NCI-H187 treated with DMSO at 0.1 percent for 48 hours (cell line): ENCODE data around the gene LRRC36.
"Not testable (repeated sequence)": the region's sequence is repeated elsewhere in the genome, so short reads cannot be mapped to it uniquely, and the experiment has no call there.

Source experiments
- DNase-seq: peaks from one replicate; lab custom pipeline; 2025; lab: John Stamatoyannopoulos, UW

Gene LRRC36

DNA sequence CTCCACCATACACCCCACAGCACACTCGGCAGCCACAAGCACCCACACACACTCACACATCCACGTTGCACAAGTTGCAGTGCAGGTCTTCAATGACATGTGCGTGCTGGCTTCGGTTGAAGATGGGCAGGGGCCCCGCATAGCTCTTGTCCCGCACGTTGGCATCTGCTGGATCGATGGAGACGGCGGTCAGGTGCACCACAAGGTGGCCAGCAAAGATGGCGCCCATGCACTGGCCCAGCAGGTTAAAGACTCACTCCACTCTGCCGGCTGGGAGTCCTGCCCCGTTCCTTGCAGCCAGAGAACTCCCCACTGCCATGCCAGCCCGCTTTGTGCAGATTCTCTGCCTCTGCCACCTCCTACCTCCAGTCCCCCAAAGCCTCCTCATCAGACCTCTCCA lies 74.3 kb downstream of the LRRC36 start:
- no peak for DNase-seq

DNA sequence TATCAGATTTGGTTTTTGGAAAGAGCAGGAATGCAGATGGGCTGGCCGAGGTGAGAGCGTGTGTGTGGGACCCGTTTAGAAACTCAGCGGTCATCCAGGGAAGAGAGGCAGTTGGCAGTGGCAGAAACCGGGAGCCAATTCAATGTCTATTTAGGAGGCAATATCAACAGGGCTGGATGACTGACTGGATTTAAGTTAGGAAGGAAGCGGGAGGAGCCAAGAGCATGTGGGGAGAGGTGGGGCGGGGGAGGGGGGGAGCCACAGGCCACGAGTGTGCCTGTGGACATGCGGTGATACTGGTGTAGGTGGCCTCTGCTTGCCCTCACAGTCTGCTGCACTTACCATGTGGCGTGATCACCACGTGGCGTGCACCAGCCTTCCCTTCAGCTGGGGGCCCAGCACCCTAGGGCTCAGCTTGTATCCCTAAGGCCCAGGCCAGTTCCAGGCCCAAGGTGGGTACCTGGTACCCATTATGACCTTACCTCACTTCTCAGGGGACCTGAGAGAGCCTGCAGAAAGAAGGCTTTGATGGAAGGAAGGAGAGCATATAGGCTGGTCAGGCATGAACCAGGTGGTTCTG lies 77.5 kb downstream of the LRRC36 start:
- DNase-seq, result no peak

DNA sequence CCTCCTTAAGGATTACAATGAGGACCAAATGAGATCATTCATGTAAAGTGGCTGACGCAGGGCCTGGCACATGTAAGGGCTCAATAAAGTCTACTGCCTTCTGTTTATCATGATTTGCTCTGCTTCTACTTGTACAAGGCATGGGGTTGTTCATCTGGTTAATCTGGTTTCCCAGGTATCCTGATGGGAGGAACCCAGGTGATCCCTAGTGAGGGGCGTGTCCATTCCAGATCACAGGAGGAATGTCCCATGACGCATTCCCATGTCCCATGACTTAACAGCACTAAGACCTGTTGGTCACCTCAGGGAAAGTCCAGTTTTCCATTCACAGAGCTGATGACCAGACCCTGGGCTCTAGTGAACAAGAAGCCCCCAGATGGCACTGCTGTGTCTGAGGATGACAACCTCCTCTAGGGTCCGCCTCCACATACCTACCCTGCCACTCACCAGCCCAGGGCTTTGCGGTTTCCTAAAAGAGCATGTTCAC lies 78.2 kb downstream of the LRRC36 start:
- no peak for DNase-seq

DNA sequence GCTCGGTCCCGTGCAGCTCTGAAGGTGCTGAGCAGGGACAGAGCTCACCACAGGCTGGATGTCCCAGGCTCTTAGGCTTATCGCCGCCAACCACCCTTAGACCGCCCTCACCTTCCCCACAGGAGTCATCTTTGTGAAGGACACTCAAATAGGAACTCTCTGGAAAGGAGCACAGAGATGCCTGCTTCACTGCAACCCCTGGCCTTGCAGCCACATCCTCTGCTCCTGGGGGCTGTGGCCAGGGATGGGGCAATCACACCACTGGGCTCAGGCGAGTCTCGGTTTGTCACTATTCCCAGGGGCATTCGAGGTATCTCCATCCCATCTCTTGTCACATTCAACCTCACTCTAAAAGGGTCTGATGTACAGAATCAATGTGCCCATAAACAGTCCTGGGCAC lies 78.7 kb downstream of the LRRC36 start:
- no peak for DNase-seq

DNA sequence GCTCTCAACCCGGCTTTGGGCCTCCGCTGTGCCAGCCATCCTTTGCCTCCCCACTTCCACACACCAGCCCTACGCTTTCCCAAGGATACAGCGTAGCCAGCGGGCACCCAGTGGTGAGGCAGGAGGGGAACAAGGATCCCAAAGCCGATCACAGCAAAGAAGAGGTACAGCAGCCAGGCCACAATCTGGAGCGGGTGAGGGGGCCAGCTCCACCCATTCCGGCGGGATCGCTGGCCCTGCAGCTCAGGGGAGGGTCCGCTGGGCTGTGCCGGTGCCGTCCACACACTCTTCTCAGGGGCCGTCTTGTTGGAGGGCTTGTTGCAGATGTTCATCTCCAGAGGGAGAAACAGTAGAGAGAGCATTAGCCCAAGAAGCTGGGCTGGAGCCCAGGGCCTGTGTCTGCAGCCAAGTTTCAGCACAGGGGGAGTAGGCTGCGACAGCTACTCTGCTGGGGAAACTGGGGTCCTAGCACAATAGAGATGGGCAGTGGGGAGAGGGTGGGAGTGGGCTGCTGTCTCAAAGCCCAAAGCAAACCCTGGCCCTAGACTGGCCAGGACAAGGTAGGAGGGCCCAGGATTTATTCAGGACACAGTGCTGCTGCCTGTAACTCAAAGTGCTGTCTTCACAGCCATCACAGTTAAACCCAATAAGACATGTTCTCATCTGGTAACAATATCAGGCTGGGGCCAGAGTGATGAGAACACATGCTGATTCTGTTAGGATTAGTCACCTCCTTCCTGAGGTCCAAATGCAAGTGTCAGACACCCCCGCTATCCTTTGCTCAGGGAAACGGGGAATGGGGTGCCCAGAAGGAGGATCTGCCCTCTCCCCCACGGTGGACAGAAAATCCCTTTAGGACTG lies 79.7 kb downstream of the LRRC36 start:
- no peak for DNase-seq

DNA sequence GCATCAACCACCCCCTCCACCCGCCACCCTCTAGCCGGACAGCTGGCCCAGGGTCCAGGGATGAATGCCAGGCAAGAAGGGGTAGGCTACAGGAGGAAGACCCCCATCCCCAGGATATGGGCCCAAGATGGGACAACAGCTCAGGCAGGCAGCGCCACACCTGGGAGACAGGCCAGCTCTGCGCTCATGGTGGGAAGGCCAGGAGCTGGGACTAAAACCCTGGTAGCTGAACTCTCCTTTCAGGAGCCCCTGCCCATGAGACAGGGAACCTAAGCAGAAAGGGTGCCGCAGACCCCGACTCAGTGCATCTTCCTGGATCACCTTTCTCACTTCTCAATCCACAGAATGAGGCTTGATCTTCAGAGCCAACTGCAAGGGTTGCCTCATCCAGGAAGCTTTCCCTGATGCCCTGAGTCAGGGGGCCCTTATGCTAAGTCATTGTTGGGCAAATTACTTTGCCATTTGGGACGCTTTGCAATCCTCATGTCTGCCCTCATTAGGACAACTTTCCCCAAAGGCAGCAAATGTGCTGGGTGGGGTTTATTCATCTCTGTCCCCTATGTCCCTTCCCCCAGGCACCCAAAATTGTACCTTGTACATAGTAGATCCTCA lies 80.7 kb downstream of the LRRC36 start:
- DNase-seq, result no peak

DNA sequence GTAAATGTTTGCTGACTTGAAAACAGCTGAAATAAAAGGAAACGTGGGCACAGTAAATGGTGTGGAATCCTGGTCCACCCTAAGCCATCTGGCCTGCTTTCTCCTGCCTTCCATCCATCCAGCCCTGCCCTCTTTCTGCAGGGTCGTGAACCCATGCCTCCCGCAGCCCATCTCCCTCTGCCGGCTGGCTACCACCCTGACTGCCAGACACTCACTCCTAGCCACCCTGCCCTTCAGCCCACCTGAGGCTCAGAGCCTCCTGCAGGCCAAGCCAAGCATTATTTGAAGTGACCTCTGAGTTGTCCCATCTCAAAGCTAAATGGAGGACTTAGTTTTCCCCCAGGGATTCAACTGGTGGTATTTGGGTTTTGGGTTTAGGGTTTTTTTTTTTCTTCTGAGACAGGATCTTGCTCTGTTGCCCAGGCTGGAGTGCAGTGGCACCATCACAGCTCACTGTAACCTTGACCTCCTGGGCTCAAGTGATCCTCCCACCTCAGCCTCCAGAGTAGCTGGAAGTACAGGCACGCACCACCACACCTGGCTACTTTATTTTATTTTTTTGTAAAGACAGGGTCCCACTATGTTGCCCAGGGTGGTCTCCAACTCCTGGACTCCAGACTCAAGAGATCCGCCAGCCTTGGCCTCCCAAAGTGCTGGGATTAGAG lies 81.3 kb downstream of the LRRC36 start:
- no peak for DNase-seq

DNA sequence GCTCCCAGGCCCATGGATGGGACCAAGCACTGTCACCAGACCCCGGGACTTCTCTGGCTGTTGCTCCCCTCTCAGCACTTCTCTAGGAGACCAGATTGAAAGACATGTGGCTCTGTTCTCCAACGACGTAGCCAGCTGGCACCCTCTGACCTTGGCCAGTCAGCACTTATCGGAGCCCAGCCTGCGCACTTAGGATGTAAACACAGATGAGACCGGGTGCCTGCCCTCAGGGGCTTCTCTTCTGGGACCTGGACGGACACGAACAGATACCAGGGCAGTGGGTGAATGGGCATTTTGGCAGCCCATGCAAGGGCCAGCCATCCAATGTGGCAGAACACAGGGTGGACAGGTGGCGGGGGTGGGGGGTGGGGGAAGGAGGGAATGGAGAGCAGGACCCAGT lies 83.0 kb downstream of the LRRC36 start:
- DNase-seq, result no peak

DNA sequence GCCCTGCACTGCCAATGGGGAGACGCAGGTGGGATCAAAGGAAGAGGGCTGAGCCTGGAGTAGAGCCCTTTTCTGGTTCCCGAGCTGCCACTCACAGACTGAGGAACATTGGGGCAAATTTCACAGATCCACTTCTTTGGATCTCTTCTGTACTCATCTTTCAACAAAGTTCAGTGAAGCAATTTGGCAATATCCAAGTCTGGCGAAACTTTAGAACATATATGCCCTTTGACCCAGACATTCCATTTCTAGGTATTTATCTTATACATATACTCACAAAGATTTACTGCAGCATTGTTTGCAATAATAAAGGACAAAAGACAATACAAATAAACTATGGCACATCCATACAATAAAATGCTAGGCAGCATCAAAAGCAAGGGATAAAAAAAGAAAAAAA lies 84.7 kb downstream of the LRRC36 start:
- no peak for DNase-seq

DNA sequence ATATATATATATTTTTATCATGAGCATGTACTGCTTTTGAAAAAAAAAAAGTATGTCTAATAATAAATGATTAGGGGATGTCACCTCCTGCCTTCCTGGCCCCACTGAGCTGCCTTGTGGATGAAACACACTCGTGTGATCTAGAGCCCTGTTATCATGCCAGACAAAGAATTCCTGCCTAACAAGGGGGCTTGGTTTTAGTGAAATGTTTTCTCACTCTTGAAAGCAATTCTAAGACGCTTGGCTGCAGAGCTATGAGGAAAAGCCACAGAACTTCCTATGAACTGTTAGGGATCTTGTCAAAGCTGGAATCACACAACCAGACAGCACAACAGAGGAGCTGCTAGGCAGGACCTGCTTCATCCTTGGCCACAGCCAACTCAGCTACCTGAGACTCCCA lies 85.7 kb downstream of the LRRC36 start:
- DNase-seq, result no peak

DNA sequence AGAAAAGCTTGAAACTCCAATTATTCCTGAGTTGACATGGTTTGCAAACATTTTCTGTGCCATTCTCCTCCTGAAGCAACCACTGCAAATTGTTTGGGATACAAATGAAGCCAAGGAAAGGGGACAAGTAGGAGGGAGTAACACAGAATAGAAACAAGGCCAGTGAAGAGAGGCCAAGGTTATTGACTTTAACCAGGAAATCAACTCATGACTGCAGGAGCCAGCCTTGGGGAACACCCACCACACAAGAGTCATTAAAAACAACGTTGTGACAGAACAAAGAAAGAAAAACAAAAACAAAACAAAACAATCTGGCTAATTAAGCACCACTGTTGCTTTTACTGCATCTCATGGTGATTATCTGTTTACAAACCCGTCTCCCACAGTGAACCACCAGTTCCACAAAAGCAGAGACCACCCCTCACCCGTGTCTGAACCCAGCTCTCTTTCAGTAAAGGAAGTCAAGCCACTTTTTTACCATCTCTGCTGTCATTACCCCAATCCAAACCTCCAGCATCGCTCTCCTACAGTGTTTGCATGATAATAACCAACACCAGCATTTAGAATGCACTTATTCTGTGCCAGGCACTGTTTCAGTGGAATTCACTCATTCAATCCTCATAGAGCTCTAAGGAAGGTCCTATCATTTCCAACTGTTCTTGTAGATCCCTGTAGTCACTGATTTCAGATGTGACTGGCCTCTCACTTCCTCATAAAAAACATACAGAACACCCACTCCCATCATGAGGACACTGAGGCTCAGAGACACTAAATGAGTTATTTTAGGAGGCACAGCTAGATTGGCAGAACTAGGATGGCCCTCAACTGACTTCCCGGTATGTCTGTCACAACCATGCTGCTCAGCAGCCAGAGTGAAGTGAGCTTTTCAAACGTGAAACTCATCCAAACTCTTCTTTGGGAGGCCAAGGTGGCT lies 87.6 kb downstream of the LRRC36 start:
- no peak for DNase-seq

DNA sequence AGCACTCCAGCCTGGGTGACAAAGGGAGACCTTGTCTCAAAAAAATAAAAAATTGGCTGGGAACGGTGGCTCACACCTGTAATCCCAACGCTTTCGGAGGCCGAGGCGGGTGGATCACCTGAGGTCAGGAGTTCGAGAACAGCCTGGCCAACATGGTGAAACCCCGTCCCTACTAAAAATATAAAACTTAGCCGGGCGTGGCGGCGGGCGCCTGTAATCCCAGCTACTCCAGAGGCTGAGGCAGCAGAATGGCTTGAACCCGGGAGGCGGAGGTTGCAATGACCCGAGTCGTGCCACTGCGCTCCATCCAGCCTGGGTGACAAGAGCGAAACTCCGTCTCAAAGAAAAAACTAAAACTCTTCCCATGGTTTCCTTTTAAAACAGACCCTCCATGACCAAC lies 88.8 kb downstream of the LRRC36 start:
- not testable (repeated sequence) for DNase-seq

DNA sequence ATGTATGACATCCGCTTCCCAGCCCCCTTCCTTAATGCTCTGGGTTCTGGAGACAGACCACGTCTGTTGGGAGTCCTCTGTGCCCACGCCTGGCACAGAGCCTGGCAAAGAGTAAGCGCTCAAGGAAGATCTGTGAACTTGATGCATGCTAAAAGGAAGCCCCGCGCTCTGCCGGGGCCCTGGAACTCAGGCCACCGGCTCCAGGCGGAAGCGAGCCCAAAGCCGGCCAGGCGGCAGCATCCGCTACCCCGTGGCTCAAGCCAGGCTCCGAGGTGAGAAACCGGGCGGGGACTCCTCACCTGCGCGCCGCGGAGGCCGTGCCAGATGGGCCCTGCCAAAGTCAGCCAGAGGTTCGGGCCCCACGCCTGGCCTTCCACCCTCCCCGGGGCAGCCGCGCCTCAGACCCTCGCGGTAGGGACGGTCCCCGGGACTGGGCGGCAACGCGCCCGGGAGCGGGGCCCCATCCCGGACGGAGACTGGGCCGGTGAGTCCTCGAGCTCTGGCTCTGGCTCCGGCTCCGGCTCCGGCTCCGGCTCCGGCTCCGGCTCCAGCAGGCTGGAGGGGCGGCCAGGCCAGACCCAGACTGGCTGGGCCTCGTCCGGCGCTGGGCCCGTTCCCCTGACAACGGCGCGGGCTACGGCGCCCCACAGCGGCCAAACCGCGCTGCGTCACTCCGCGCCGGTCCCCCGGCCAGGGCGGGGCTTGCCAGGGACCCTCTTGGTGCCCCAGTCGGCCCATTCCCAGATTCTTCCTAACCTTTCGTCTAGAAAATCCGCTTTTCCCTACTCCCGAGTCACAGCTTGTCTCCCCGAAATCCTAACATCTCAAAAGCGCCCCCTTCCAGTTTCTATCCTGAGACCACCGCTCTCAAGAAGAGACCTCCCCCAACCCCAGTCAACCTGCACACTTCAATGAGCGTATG lies 89.5 kb downstream of the LRRC36 start, which contains the start of gene ZDHHC1:
Gene ZDHHC1, minus strand, starts transcription at position 606 of the 922 bp plus-strand sequence. CDS start 8,702 bp downstream, outside the sequence.
- DNase-seq, result no peak

DNA sequence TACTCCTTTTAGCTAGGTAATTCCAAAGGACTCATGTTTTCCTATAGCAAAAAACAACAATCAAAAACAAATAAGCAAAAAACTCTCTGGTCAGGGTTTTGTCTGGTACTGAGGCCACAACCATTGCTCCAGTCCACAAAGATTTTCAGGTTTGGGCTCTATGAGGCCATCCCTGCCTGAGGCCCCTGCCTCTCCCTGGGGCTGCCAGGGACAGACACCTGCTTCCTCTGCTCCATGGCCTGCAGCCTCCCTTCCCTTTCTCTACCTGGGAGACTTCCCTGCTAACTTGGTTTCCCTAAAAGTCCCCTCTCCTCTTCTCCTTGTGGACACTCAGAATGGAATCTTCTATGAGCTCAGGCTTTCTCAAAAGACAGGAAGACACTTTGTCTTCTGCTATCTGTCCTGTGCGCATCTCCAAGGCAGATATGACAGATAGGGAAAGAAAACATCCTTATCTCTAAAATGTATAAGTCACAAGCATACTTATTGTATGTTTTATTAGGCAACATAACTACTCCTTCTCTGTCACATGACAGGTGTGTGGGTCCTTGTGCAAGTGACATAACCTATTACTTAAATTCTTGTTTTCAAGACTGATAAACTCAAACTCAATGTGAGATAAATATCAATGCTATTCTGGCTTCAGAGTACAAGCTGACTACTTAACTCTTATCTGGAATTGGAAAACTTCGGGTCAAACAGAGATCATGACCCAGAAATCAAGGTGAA lies 90.9 kb downstream of the LRRC36 start:
- no peak for DNase-seq

DNA sequence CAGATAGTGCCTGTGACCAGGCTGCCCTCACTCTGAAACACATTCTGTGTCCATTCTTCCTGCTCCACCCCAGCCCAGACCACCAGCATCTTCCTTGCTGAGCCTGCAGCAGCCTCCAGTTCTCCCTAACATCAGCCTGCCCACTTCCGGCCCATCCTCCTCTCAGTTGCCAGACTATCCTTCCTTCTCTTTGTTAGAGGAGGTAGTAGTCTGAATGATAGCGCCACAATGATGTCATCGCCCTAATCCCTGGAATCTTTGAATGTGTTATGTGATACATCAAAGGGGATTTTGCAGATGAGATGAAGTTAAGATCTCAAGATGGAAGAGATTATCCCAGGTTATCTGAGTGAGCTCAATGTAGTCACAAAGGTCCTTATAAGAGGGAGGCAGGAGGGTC lies 92.9 kb downstream of the LRRC36 start:
- no peak for DNase-seq

DNA sequence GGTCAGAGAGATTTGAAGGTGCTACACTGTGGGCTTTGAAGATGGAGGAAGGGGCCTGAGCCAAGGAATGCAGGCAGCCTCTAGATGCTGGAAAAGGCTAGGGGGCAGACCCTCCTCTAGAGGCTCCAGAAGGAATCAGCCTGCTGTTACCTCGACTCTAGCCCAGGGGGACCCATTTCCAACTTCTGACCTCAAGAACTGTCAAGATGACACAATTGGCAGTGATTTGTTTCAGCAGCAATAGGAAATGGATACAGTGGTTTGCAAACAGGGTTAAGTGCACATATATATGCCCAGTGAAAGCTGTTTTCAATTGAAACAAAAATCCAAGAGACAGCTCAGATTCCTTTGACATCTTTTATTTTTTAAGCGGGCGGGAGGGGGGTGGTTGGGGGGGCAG lies 93.3 kb downstream of the LRRC36 start:
- DNase-seq, result no peak

DNA sequence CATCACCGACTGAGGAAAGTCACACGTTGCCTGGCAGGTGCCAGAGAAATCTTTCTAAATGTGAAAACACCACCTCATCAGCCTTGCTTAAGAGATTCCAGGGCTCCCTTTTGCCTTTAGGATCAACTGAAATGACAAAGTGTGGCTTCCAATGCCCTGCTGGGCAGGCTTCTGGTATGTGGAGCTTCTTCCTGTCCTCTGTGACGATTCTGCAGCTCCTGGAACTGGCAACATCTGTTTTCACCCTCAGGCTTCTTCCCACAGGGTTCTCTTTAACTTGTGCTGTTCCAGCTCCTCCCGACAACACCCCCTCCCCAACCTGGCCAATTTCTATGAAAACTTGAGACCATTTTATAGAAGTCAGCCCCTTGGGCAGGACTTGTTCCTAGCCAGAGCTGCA lies 94.4 kb downstream of the LRRC36 start:
- no peak for DNase-seq

DNA sequence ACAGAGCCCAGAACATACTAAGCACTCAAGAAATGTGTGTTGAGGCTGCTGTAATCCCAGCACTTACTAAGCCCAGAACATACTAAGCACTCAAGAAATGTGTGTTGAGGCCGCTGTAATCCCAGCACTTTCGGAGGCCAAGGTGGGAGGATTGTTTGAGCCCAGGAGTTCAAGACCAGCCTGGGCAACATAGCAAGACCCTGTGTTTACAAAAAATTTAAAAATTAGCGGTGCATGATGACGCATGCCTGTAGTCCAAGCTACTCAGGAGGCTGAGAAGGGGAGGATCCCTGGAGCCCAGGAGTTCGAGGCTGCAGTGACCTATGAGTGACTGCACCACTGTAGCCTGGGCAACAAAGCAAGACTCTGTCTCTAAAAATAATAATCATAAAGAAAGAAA lies 96.4 kb downstream of the LRRC36 start:
- no peak for DNase-seq

DNA sequence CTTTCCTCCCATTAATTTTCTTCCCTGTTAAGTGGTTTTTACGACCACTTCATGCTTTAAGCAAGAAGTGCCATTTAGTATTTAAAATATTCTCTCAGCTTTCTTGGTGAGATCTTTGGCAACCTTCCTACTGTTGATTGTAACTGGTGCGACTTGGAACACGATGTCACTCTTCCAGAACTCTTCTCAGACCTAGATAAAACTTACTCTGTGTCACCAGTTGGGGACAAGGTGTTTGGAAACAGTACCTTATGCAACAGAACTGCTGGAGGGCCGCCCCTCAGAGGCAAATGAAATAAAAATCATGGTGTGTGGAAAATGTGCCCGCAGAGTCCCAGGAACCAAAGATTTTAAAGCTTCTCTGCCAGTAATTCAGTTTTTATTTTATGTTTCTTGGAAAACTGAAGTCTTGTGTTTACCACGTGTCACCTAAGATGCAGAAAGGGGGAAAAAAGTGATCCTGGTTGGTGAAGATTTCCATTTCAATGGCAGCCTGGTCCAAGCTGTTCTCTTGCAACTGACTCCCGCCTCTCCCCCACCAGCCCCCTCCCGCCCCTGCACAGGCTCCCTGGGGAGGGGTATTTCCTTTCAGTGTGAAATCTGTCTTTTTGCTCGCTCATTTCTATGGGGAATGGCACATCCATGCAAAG lies 97.1 kb downstream of the LRRC36 start:
- DNase-seq, result no peak
